ENCODE data around the gene PFKFB1.

The PFKFB1 gene

DNA sequence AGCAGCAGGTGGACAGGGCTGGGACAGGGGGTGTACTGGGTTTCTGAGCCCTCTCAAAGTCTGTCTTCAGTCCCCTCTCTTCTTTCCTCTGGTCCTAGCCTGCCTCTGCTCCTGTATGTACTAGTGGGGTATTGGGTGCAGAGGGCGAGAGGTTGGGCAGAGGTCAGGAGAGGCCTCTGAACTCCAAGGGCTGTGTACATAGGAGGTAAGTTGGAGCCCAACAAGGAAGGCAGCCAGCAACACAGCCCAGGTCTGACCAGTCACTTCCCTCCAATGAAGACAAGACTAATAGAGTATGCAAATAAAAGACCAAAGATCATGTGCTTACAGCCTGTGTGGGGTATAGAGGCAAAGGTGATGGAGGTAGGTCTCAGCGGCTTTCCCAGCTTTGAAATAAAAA is at the start of gene PFKFB1:
Gene PFKFB1 (minus strand): TSS at position 90 of the 400 bp plus-strand sequence. CDS start 181 bp downstream, outside the sequence.
- no peak for DNase-seq

- no peak for DNase-seq
Observed at GRCh38 chrX:55041514-55041913, 47.5 kb upstream of the PFKFB1 start.

DNA sequence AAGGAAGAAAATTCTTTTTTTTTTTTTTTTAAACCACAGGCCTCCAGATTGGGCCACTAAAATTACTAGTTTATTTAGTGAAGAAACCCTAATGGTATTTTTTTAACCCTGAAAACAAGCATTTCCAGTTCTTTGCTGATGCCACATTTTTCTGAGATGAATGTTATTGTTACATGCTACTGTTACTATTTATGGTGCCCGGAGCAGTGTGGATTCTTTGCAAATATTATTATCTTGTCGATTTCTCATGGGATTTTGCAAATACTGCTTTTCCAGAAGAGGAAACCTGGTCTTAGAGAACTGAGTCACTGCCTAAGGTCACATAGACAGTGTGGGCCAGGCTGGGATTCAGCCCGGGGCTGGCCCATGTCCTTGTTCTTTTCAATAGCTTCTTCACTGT is 45.5 kb upstream of the PFKFB1 start:
- no peak for DNase-seq

DNA sequence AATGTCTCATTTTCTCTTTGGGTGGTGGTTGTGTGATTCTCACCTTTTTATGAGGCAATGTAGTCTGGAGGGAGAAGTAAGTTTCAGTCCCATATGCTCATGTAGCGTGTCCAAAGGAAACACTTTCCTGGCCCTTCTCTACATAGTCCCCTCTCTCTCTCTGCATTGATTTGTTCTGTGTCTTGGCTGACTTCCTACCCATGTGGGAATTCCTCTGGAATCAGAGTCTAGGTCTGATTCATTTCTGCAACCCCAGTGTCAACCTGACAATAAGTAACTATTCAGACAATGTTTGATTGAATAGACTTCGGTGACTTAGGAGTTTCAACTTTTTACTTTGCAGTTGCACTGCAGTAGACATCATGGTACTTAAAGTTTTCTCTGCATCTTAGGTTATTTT is 39.4 kb upstream of the PFKFB1 start:
- DNase-seq = no peak

DNA sequence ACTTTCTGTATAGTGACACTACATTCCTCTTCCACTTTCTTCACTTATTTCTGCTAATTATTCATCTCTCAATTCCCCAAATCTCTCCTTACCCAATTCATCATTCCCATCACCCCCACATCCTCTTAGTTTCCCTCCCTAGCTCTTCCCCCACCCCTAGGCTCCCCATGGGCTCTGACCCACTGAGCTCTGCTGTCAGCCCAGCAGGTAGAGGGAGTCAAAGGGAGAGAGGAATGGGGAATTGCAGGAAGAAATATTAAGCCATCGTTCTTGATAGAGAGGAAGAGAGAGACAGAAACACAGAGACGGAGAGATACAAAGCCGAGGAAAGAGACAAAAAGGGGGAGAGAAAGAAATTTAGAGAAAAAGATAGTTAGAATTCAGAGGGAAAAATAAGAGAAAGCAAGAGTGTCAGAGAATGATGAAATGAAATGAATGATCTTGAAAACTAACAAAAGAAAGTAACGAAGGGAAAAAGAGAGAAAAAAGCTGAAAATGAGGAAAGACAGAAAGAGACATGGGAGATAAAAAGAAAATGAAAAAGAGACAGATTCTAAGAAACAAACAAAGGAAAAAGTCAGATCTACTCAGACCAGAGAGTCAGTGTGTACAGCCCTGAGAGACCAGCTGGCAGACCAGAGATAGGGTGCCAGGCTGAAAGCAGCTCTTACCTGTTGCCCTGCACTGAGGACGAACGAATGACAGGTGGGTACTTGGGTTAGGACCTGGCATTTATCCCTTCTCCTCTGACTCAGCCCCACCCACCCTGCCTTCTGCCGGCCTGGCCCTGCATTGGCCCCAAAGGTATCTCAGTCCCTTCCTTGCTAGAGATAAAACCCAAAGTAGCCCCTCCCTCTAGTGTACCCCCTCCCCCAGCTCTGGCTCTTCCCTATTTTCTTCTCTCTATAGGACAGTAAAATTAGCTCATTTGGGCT is 36.5 kb upstream of the PFKFB1 start, which contains the start of gene ALAS2:
Gene ALAS2 (minus strand): TSS at position 707 of the 935 bp plus-strand sequence. CDS start 4,977 bp downstream, outside the sequence.
- DNase-seq = no peak

- DNase-seq = no peak
Observed at GRCh38 chrX:55029291-55029690, 35.3 kb upstream of the PFKFB1 start.

DNA sequence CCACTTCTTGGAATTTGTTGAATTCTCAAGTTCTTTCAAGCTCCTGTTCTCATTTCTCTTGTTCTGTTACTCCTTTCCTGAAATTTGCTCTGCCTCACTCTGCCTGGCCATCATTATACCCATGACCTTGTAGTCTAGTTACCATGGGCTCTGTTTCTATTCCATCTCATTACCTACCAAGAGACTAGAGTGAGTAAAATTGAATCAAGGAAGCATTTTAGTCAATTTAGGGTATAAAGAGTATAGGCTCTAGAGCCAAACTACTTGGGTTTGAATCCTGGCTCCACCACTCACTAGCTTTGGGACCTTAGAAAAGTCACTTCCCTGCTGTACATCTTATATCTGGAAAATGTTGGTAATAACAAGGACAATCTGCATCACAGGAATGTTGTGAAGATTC is 34.6 kb upstream of the PFKFB1 start:
- no peak for DNase-seq

GRCh38 chrX:55028040-55028439 is 34.1 kb upstream of the PFKFB1 start:
- no peak for DNase-seq

DNA sequence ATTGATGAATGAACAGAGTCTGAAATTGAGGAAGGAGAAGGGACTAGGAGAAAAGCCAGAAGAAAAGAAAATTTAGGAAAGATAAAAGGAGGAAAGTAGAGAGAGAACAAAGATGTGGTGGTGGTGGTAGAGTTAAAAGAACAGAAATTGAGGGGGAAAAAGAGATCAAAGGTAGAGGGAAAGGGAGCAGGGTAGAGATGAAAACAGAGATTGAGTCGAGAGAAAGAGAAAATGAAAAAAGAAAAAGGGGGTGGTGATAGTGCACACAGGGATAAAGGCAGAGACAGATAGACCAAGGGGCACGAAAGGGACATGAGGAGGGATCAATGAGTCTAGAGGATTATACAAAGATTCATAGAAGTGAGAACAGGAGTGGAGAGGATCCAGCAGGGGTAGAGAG is 32.9 kb upstream of the PFKFB1 start:
- no peak for DNase-seq

DNA sequence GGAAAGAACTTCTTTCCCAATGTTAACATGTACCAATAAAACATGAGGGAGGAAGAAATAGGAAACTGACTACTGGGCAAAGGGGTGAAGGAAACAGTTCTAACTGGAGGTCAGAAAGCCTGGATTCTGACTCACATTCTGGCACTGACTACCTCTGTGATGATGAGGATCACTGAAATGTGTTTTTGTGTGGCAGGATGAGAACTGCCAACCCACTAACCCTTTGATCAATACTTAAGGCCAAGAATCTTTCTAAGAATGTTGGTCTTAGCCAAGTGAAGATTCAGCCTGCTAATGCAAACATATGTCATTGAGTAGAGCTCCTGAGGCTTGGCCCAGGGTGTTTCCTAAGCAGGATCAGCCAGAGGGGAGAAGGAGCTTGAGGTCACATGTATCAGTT is 32.2 kb upstream of the PFKFB1 start:
- DNase-seq = no peak

- DNase-seq = no peak
Observed at GRCh38 chrX:55014897-55015299, 20.9 kb upstream of the PFKFB1 start.

DNA sequence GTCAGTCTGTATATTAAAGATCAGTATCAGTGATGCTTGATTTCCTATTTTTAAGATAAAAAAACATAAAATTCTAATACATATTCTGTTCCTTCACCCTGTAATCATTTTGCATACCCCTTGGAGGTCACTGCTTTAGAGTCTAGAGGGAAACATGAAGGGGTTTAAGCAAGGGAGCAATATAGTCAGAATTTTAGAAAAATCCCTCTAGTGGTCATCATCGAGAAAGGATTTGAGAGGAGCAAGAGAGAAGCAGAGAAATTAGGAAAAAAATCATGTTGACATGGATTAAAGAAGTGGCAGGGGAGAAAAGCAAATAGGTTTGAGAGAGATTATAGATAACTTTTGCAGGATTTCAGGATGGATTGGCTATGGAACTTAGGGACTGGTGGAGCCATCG is 17.3 kb upstream of the PFKFB1 start:
- no peak for DNase-seq

DNA sequence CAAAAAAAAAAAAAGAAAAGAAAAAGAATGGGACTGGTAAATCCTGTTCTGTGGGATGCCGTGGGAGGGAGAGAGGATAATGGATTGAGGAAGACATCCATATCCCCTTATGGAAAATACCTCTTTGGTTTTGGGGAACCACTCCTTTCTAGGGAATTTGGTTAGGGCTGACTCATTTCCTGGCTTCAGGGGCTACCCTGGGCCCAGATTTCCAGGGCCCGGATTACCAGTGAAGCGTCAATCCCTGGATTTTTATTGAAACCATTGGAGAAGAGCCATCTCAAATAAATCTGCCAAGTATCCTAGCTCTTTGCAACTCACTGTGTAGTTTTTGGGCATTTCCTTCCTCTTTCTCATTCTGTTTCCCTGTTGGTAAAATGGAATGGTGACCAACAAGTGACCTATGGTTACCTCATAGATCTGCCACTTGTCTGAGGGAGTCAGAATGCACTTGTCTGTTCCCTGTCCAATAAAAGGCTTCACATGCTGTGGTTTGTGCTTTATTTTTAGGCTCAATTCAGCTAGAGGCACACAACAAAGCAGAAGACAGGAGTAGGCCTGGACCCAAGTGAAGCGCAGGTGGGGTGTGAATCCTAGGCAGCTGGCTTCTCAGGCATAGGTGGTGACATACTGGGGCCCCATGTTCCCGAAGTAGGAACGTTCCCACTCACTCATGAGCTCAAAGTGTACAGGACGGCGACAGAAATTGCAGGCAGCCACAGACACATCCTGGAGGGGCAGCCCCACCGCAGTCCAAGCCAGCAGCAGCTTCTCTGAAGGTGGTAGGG is 14.8 kb upstream of the PFKFB1 start:
- no peak for DNase-seq

- DNase-seq = no peak
Observed at GRCh38 chrX:55007656-55008055, 13.7 kb upstream of the PFKFB1 start.

DNA sequence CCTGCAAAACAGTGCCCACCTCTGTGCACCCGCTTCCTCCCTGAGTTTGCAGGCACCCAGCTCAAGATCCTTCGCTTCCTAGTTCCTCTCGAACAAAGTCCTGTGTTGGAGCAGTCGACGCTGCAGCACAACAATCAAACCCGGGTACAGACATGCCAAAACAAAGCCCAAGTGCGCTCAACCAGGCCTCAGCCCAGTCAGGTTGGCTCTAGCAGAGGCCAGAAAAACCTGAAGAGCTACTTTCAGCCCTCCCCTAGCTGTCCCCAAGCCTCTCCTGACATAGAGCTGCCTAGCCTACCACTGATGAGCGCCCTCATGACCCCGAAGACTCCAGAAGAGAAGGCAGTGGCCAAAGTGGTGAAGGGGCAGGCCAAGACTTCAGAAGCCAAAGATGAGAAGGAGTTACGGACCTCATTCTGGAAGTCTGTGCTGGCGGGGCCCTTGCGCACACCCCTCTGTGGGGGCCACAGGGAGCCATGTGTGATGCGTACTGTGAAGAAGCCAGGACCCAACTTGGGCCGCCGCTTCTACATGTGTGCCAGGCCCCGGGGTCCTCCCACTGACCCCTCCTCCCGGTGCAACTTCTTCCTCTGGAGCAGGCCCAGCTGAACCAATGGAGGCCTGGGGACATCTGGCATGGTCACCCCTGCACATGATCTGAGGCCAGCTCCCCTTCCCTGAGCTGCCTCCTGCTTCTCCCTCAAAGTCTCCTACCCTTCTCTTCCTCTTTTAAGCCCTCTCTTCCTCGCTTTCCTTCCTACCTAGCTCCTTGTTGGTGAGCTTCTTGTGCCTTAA is 13.0 kb upstream of the PFKFB1 start:
- DNase-seq = no peak

- no peak for DNase-seq
Observed at GRCh38 chrX:55005256-55005655, 11.3 kb upstream of the PFKFB1 start.

DNA sequence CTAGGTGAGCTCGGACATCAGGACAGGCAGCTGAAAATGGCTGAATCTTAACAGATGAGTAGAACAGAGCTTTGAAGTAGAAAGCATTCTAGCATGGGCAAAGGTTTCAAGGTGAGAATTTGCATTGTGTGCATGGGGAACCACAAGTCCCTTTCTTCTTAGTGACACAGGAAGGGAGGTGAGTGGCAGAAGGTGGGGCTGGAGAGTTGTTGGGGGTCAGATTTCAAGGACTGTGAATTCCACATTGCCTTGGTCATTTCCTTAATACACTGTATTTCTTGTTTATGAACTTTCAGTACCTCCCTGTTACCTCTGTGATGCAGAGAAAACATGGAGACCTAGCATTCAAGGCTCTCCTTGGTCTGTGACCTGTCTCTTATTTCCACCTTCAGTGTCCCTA is 10.2 kb upstream of the PFKFB1 start:
- no peak for DNase-seq

DNA sequence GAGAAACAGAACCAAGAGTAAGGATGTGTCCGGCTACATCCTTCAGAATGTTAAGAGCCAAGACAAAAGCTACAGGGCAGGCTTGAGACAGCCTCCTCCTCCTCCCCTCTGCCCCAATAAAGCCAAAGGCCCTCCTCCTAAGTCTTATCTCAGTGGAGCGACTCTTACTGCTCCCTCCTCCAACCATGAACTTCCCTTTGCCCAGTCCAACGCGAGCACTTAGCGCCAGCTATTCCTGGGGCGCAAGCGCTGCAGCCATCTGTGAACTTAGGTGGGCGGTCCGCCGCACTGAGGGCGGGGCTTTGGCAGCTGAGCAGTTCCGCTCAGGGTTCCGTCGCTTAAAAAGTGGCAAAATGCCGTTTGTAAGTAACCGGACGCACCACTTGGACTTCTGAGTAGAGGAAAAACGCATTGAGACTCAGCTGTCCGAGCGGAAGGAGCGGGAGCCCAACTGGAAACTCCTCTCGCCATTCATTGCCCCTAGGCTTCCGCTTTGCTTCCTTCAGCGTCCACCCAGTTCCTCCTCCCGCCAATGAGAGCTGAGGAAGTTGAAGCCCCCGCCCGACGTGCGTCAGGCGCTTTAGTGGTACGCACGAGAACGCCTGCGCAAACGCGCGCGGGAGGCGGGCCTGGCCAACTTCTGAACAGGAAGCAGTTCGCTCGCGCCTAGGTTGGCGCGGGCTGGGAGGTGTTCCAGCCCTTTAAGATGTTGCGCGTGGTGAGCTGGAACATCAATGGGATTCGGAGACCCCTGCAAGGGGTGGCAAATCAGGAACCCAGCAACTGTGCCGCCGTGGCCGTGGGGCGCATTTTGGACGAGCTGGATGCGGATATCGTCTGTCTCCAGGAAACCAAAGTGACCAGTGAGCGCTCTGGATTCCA is 6.0 kb upstream of the PFKFB1 start, which contains the start of gene APEX2:
Gene APEX2 (plus strand): TSS at position 647 of the 882 bp plus-strand sequence. CDS start 60 bp downstream, at position 707.
- DNase-seq = peak; percentile 89

- no peak for DNase-seq
Observed at GRCh38 chrX:54995621-54996020, 1.6 kb upstream of the PFKFB1 start.

- no peak for DNase-seq
Observed at GRCh38 chrX:54994668-54995351, 822 bp upstream of the PFKFB1 start.
